Activated CD4-positive, alpha-beta T cell treated with anti-CD3 and anti-CD28 coated beads, Interleukin-2, amount 10 ng/mL, durations not matched to agents 24 days and 14 days (primary cell): ENCODE results near the gene LAIR2. TPM values are rescaled to one million over a fixed set of nuclear protein-coding genes. Genes with fewer than 3 reads are reported as not detected.

Experiments
- DNase-seq: peaks from one replicate; pipeline ENCODE4 v3.0.0; 2022
- H3K27ac Mint-ChIP-seq: one replicate; pipeline ENCODE4 v1.8.0; 2022; ENCODE audit warnings: mild to moderate bottlenecking, mixed read lengths
- H3K27me3 Mint-ChIP-seq: one replicate; pipeline ENCODE4 v1.8.0; 2022; ENCODE audit warnings: mixed read lengths
- H3K36me3 Mint-ChIP-seq: one replicate; pipeline ENCODE4 v1.8.0; 2022; ENCODE audit warnings: low read depth, mild to moderate bottlenecking, mixed read lengths
- H3K4me1 Mint-ChIP-seq: one replicate; pipeline ENCODE4 v1.8.0; 2021; ENCODE audit warnings: mixed read lengths
- H3K4me3 Mint-ChIP-seq: one replicate; pipeline ENCODE4 v1.8.0; 2022; ENCODE audit warnings: mild to moderate bottlenecking, moderate library complexity, mixed read lengths
- H3K9me3 Mint-ChIP-seq: one replicate; pipeline ENCODE4 v1.8.0; 2021; ENCODE audit warnings: mixed read lengths
- intact Hi-C: fragments of 100-400 bp; cut with micrococcal nuclease; formaldehyde crosslinking; loops from one replicate; pipeline ENCODE4 v1.15.1; 2023
- total RNA-seq: library from RNA; stranded (reverse); gene quantifications from 2 replicates; pipeline ENCODE4 v1.2.3, GENCODE V29; 2022

LAIR2 gene
- total RNA-seq, 1 donor from 2014 or later = 35.0 TPM

- H3K9me3 Mint-ChIP-seq = peaks cover 8% of the 10 kb centered on the region
- H3K36me3 Mint-ChIP-seq = peaks cover 2% of the 10 kb centered on the region
- H3K27ac Mint-ChIP-seq = peak overlapping the region; percentile 89
- DNase-seq = peak; percentile 72
- H3K4me1 Mint-ChIP-seq = peaks cover 57% of the 10 kb centered on the region
- H3K4me3 Mint-ChIP-seq = peak overlapping the region; percentile 79
- H3K27me3 Mint-ChIP-seq = no peaks in the 10 kb centered on the region
- intact Hi-C loops = loop anchor here (5.0 kb wide), 2 partner anchors 36 to 39 kb away; no protein-coding TSS in a partner anchor
These were observed 18.6 kb downstream of the LAIR2 start for GRCh38 chr19:54521022-54521859.

GRCh38 chr19:54521860-54522513, 19.4 kb downstream of the LAIR2 start:
- Mint-ChIP-seq H3K36me3 (peaks cover 2% of the 10 kb centered on the region), H3K27ac (peak overlapping the region; percentile 89), H3K4me3 (peak overlapping the region; percentile 79), H3K9me3 (peaks cover 8% of the 10 kb centered on the region), H3K4me1 (peaks cover 59% of the 10 kb centered on the region), H3K27me3 (no peaks in the 10 kb centered on the region)
- intact Hi-C loops = loop anchor here (5.0 kb wide), 2 partner anchors 35 to 40 kb away; no protein-coding TSS in a partner anchor
- DNase-seq = no peak

- H3K9me3 Mint-ChIP-seq = peaks cover 11% of the 10 kb centered on the region
These were observed 20.8 kb downstream of the LAIR2 start for GRCh38 chr19:54523403-54523802.

GRCh38 chr19:54525636-54526035, 23.0 kb downstream of the LAIR2 start:
- H3K36me3 Mint-ChIP-seq = peaks cover 4% of the 10 kb centered on the region
- H3K9me3 Mint-ChIP-seq = peaks cover 15% of the 10 kb centered on the region
- intact Hi-C loops = no loop called here
- H3K27me3 Mint-ChIP-seq = no peaks in the 10 kb centered on the region
- DNase-seq = no peak
- peaks cover 45% of the 10 kb centered on the region for H3K4me1 Mint-ChIP-seq
- H3K4me3 Mint-ChIP-seq = no peak overlapping the region
- H3K27ac Mint-ChIP-seq = no peak overlapping the region

More at GRCh38 chr19:54523403-54523802, 20.8 kb downstream of the LAIR2 start:
- peak overlapping the region; percentile 79 for H3K4me3 Mint-ChIP-seq
- peak overlapping the region; percentile 81 for H3K27ac Mint-ChIP-seq
- intact Hi-C loops = loop anchor here (1.0 to 5.0 kb wide), 3 partner anchors 9 to 41 kb away; no protein-coding TSS in a partner anchor
- no peaks in the 10 kb centered on the region for H3K27me3 Mint-ChIP-seq
- peaks cover 52% of the 10 kb centered on the region for H3K4me1 Mint-ChIP-seq
- H3K36me3 Mint-ChIP-seq = peaks cover 4% of the 10 kb centered on the region
- peak; percentile 82 for DNase-seq

GRCh38 chr19:54526972-54527371, 24.3 kb downstream of the LAIR2 start:
- intact Hi-C loops = no loop called here
- Mint-ChIP-seq H3K27me3 (peaks cover 2% of the 10 kb centered on the region), H3K27ac (no peak overlapping the region), H3K9me3 (peaks cover 15% of the 10 kb centered on the region), H3K36me3 (peaks cover 4% of the 10 kb centered on the region), H3K4me1 (peaks cover 38% of the 10 kb centered on the region), H3K4me3 (no peak overlapping the region)
- DNase-seq = no peak

- DNase-seq = no peak
These were observed 28.2 kb downstream of the LAIR2 start for GRCh38 chr19:54530866-54531265.

GRCh38 chr19:54532528-54532927, 29.9 kb downstream of the LAIR2 start:
- H3K27me3 Mint-ChIP-seq = peaks cover 15% of the 10 kb centered on the region
- DNase-seq = peak; percentile 70
- H3K4me1 Mint-ChIP-seq = peaks cover 38% of the 10 kb centered on the region
- intact Hi-C loops = loop anchor here (1.0 to 2.0 kb wide), 2 partner anchors 9 to 14 kb away; no protein-coding TSS in a partner anchor
- peaks cover 12% of the 10 kb centered on the region for H3K9me3 Mint-ChIP-seq
- H3K4me3 Mint-ChIP-seq = peak overlapping the region; percentile 74
- H3K27ac Mint-ChIP-seq = peak overlapping the region; percentile 73
- H3K36me3 Mint-ChIP-seq = no peaks in the 10 kb centered on the region

More at GRCh38 chr19:54530866-54531265, 28.2 kb downstream of the LAIR2 start:
- no peak overlapping the region for H3K27ac Mint-ChIP-seq
- H3K9me3 Mint-ChIP-seq = peaks cover 12% of the 10 kb centered on the region
- no peak overlapping the region for H3K4me3 Mint-ChIP-seq
- H3K4me1 Mint-ChIP-seq = peaks cover 38% of the 10 kb centered on the region
- peaks cover 2% of the 10 kb centered on the region for H3K36me3 Mint-ChIP-seq
- H3K27me3 Mint-ChIP-seq = peaks cover 12% of the 10 kb centered on the region
- intact Hi-C loops = no loop called here

- DNase-seq = no peak
- H3K9me3 Mint-ChIP-seq = peaks cover 5% of the 10 kb centered on the region
- H3K4me1 Mint-ChIP-seq = peaks cover 36% of the 10 kb centered on the region
- intact Hi-C loops = loop anchor here (2.0 kb wide), 1 partner anchor 15 kb away; no protein-coding TSS in a partner anchor
- peaks cover 15% of the 10 kb centered on the region for H3K27me3 Mint-ChIP-seq
- H3K27ac Mint-ChIP-seq = peak overlapping the region; percentile 73
- peaks cover 2% of the 10 kb centered on the region for H3K36me3 Mint-ChIP-seq
- H3K4me3 Mint-ChIP-seq = peak overlapping the region; percentile 74
These were observed 30.8 kb downstream of the LAIR2 start for GRCh38 chr19:54533476-54533875.

- Mint-ChIP-seq H3K27me3 (peaks cover 15% of the 10 kb centered on the region), H3K4me1 (peaks cover 31% of the 10 kb centered on the region), H3K4me3 (peak overlapping the region; percentile 24), H3K36me3 (peaks cover 5% of the 10 kb centered on the region), H3K9me3 (no peaks in the 10 kb centered on the region), H3K27ac (peak overlapping the region; percentile 25)
- no peak for DNase-seq
- intact Hi-C loops = no loop called here
These were observed 31.5 kb downstream of the LAIR2 start for GRCh38 chr19:54534156-54534555.

GRCh38 chr19:54535601-54536000, 33.0 kb downstream of the LAIR2 start:
- Mint-ChIP-seq H3K4me1 (peaks cover 29% of the 10 kb centered on the region), H3K36me3 (peaks cover 5% of the 10 kb centered on the region), H3K27me3 (peaks cover 15% of the 10 kb centered on the region), H3K27ac (no peak overlapping the region), H3K4me3 (peak overlapping the region; percentile 28), H3K9me3 (no peaks in the 10 kb centered on the region)
- no peak for DNase-seq
- intact Hi-C loops = no loop called here

- intact Hi-C loops = no loop called here
- no peak for DNase-seq
- Mint-ChIP-seq H3K27me3 (peaks cover 13% of the 10 kb centered on the region), H3K9me3 (no peaks in the 10 kb centered on the region), H3K4me1 (peaks cover 31% of the 10 kb centered on the region), H3K27ac (no peak overlapping the region), H3K36me3 (peaks cover 9% of the 10 kb centered on the region), H3K4me3 (no peak overlapping the region)
These were observed 34.3 kb downstream of the LAIR2 start for GRCh38 chr19:54536956-54537355.

GRCh38 chr19:54541712-54542111, 39.1 kb downstream of the LAIR2 start:
- no peak overlapping the region for H3K4me3 Mint-ChIP-seq
- H3K27ac Mint-ChIP-seq = peak overlapping the region; percentile 60

GRCh38 chr19:54548806-54549205, 46.2 kb downstream of the LAIR2 start:
- no peak for DNase-seq
- H3K4me1 Mint-ChIP-seq = peaks cover 4% of the 10 kb centered on the region
- no peak overlapping the region for H3K27ac Mint-ChIP-seq
- intact Hi-C loops = no loop called here
- no peaks in the 10 kb centered on the region for H3K9me3 Mint-ChIP-seq
- no peak overlapping the region for H3K4me3 Mint-ChIP-seq
- peaks cover 3% of the 10 kb centered on the region for H3K36me3 Mint-ChIP-seq
- peaks cover 4% of the 10 kb centered on the region for H3K27me3 Mint-ChIP-seq

More at GRCh38 chr19:54541712-54542111, 39.1 kb downstream of the LAIR2 start:
- H3K9me3 Mint-ChIP-seq = no peaks in the 10 kb centered on the region
- H3K27me3 Mint-ChIP-seq = peaks cover 4% of the 10 kb centered on the region
- H3K4me1 Mint-ChIP-seq = peaks cover 15% of the 10 kb centered on the region
- intact Hi-C loops = no loop called here
- no peak for DNase-seq
- peaks cover 15% of the 10 kb centered on the region for H3K36me3 Mint-ChIP-seq

- H3K27me3 Mint-ChIP-seq = peaks cover 4% of the 10 kb centered on the region
- peaks cover 1% of the 10 kb centered on the region for H3K36me3 Mint-ChIP-seq
- peaks cover 4% of the 10 kb centered on the region for H3K4me1 Mint-ChIP-seq
- H3K9me3 Mint-ChIP-seq = no peaks in the 10 kb centered on the region
- no peak for DNase-seq
- no peak overlapping the region for H3K27ac Mint-ChIP-seq
- H3K4me3 Mint-ChIP-seq = no peak overlapping the region
- intact Hi-C loops = no loop called here
These were observed 46.6 kb downstream of the LAIR2 start for GRCh38 chr19:54549224-54549623.
